NCI-H187 (cell line): ENCODE measurements around the gene NKX6-2.
"Not testable (repeated sequence)": the region's sequence is repeated elsewhere in the genome, so short reads cannot be mapped to it uniquely, and the experiment has no call there.

ENCODE experiments used
- DNase-seq, 2 experiments: peaks; one replicate each; lab custom pipeline; 2025; lab: John Stamatoyannopoulos, UW

The NKX6-2 gene

DNA sequence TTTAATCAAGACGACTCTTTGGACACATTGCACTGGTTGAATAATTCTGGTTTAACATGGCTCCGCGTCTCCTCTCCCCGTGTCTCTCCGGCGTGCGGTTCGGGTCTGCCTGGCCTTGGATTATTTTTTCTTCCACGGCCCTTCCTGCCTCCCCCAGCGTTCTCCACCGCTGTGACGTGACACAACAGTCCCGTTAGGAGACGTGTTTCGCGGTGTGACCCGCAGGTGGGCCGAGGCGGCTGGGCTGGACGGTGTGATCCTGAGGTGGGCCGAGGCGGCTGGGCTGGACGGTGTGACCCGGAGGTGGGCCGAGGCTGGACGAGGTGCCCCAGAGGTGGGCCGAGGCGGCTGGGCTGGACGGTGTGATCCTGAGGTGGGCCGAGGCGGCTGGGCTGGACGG is 12.0 kb upstream of the NKX6-2 start:
- DNase-seq: not testable (repeated sequence)

GRCh38 chr10:132796846-132797245 is 10.9 kb upstream of the NKX6-2 start:
- DNase-seq: no peak

DNA sequence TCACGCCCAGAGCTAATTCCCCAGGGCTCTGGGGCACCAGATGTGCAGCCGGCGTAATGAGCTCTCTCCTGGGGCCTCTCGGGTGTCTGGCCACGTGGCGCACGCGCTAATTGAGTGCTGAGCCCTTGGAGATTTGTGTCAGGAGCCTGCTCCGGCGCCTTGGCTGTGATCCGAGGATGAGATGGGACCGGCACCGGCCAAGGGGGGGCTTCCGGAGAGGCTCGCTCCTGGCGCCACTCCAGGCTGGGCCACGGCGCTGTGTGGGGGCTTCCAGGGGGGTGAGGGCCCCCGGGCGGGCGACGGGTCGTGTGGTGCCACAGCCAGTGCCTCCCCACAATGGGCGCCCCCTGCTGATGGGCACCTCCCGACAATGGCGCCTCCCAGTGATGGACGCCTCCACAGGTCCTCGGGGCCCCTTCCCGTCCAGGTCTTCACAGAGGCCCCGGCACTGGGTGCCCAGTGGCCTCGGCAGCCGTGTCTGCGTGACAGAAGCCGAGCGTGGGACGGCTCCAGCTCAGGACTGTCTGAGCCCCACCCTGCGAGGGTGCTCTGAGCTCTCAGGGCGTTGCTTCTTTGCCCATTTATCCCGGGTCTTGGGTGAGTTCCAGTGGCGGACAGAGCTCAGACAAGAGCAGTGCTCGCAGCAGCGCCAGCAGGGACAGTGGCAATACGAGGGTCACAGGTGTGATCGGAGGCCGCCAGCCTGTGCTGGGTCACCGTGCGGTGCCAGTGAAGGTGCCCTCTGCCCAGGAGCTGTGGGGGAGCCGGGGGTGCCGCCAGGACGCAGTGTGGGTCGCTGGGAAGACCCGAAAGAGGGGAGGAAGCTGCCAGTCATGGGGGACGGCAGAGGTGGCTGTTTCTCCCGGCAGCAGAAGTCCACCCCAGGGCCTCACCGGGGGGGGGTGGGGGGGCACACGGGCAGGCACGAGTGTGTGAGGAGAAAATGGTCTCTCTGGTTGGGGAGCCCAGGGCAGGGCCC is 8.2 kb upstream of the NKX6-2 start:
- no peak for DNase-seq

GRCh38 chr10:132793213-132793612 is 7.3 kb upstream of the NKX6-2 start:
- no peak for DNase-seq

DNA sequence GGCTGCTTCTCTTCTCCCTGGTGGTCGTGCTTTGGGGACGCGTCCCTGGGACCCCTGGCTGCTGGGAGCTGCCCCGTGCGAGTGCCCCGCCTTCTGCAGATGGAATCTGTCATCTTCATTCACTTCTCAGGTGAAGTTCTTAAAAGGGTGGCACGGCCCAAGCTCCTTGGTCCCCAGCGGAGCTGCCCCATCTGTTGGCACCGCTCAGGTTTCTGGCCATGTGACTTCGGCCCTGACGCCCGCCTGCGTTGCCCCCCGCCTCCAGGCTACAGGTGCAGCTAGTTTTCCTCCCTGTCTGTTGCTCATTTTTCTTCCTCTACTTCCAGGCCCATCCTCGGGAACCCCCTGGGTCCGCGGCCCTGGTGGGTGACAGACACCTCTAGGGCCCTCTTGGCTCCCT is 6.8 kb upstream of the NKX6-2 start:
- no peak for DNase-seq

GRCh38 chr10:132792099-132792498 is 6.2 kb upstream of the NKX6-2 start:
- not testable (repeated sequence) for DNase-seq

DNA sequence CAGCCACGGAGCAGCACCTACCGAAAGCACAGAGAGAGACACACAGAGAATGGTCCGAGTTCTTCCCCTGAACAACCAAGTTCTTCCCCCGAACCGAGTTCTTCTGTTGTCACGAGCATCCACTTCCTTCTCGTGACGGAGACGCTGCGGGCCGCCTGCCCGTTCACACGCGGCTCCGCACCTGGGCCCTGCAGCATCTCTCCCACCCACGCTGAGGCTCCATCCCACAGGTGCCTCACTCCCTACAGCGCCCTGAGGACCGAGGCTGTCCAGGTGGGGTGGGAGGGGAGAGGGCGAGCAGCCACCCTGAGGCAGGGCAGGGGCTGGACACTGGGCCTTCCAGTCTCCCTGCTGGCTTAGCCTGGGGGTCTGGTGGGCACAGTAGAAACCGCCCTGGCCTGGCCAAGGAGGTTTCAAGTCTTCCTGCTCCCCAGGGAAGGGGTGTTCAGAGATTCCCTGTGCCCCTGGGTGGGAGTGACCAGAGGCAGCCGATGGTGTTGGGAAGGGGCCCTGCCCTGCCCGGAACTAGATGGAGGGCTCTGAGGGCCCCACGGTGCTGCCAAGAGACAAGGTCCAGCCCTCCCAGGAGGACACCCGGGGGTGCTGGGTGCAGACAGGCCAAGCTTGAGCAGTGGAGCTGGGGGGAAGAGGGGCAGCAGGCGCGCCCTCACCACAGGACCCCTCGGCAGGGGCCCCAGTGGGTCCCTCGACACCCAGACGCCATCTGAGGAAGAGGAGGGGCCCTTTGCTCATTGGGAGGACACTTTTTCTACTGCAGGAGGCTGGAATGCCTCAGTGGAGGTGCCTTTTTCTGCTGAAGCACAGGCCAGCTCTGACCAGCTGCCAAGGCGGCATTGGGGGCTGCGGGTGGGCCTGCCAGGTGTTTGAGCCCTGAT is 5.2 kb upstream of the NKX6-2 start:
- DNase-seq: no peak

GRCh38 chr10:132790470-132790869 is 4.5 kb upstream of the NKX6-2 start:
- no peak for DNase-seq

- no peak for DNase-seq
Measured at GRCh38 chr10:132789659-132790148, 3.8 kb upstream of the NKX6-2 start.

DNA sequence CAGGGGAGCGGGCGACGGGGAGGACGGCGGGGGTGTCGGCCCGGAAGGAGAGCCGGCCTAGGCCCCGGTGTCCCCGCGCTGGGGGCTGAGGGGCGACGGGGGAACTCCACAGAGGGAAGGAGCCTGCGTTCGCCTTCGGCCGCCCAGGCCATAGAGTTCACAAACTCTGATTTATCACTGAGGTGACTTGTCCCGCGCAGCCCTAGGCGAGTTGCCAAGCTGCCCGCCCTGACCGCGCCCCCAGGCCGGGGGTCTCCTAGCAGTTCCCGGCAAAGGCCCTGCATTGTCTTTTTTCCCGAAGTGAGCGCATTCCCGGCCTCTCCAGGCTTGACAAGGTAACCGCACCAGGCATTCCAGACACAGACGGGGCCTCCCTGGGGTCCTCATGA is 2.9 kb upstream of the NKX6-2 start:
- no peak for DNase-seq

GRCh38 chr10:132788180-132788830 is 2.4 kb upstream of the NKX6-2 start:
- no peak for DNase-seq

DNA sequence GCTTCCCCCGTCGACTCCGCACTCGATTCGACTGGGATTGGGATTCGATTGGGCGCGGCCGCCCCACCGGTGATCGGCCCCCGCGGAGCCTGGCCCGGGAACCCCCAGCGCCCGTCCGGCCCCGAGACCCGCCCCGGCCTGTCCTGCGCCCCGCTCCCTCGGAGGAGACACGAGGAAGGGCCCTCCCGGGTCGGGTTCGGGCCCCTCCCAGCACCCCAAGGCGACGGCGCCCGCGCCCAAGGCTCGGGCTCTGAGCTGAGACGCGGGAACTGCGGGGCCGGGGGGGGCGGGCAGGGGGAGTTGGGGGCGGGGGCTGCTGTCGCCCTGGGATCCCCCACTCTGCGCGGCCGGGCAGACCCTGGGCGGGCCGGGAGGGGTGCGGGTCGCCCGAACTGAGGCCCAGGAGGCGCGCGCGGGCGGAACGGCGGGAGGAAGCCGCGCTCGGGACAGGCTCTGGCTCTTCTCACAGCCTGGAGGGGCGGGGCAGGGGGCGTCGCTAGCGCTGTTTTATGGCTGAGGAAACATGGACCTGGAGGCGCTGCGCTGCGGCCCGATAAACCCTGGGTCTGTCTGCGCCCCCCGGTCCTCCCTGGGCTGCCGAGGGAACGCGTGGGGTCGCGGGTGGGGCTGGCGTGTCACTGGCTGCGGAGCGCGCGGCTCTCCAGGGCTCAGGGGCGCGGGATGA is 1.7 kb upstream of the NKX6-2 start:
- no peak for DNase-seq

- no peak for DNase-seq
Measured at GRCh38 chr10:132786884-132787494, 1.0 kb upstream of the NKX6-2 start.

DNA sequence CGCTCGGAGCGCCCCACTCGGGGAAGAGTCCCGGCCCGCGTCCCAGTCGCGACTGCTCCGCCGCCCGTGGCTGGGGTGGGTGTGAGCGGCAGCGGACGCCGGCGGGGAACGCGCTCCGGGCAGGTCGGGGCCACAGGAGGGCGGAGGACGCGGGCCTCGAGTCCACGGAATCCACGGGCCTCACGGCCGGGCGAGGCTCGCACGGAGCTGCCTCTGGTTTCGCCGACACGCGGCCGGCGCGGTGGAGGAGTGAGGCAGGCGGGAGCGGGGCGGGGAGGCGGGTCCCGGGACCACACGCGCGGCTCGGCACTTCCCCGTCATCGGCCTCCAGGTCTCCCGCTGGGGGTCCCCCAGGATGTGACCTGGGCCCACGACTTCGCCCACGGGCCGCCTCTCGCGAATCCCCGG is 533 bp upstream of the NKX6-2 start:
- no peak for DNase-seq

- no peak for DNase-seq
Measured at GRCh38 chr10:132784866-132785722, 853 bp downstream of the NKX6-2 start.

DNA sequence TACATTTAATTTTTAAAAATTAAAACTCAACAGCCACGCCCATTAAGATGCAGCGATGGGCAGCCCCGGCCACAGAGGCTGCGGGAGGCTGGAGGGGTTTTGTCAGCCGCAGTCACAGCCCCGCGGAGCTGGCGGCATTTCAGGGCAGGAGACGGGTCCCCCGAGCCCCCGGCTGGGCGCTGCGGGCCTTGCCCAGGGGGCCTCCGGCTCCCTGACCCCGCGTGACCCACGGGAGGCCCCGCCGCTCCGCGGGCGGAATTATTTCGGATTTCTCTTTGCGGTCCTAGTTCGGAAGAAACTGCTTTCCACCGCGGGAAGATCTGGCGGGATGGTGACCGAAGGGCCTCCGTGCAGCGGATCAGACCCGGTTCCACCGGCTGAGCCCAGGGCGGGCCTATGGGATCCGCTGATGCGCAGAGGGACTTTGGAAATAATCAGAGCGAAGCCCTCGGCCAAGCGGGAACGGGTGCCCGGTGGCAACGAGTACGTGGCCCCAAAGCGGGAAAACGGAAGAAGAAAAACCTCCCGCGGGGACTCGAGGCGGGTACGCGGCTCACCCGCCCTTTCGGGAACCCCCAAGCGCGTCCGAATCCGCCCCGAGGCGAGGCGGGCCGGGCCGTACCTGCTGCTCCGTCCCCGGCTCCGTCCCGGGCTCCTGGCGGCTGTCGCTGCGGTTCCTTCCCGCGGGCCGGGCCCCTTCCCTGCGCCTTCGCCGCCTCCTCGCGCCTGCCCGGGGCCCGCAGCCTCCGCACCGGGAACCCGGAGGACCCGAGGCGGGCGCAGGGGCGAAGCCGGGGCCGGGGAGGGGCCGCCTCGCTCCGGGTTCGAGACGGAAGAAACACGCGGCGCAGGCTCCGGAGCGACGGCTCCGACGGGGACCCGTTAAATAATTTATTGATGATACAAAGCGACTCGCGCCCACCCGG is 1.7 kb downstream of the NKX6-2 start:
- DNase-seq: no peak

DNA sequence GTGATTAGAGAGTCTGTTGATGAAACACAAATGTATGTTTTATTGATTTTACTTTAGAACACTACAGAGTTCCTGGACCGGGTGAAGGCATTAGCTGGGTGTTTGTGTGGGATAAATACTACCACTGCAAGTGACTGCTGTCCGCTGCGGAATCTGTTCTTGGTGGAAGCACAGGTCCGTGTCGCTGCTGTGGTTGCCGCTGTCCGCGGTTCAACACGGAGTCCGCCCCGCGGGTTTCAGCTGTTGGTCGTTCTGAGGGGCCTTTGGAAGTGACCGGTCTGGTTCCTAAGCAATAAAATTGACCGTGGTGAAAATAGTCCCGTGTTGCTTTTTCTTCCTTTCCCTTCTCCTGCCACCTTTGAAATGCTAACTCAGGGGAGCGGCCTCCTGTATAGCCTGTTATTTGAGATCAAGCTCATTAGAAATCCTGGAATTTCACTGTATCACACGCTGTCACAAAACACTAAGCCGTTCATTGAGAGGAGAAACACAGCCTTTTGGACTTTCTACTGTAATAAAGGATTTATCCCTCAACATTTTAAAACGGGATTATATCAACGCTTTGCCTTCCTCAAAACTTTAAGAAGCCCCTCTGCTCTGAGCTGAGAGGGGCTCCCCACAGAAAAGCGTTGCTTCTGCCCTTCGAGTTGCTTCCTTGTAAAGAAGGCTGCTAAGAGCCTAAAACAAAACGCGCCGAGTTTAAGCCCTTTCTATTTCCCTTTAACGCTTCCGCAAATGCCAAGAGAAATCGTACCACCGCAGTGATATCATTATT is 2.6 kb downstream of the NKX6-2 start:
- DNase-seq: no peak

DNA sequence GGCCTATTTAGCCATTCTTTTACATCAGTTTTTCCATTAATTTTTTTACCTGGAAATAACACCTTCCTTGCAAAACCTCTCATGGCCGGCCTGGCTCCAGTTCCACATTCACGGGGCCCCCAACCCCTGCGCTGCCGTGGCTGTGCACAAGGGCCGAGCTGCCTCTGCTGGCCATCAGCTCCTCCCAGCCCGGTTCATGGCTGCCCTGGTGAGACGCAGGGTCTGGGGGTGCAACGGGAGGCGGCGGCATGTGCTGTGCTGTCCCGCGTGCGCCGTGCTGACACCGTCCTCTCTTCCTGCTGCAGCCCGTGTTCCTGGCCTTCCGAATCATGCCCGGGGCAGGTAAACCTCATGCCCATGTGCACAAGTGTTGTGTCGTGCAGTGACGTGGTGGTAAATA is 4.4 kb downstream of the NKX6-2 start:
- DNase-seq: no peak
